ENCODE data around the gene FYN. TPM values are rescaled to one million over a fixed set of nuclear protein-coding genes. Genes with fewer than 3 reads are reported as not detected.

The FYN gene
- total RNA-seq, 2 donors from 2014 or later = 13.7 to 103 TPM

DNA sequence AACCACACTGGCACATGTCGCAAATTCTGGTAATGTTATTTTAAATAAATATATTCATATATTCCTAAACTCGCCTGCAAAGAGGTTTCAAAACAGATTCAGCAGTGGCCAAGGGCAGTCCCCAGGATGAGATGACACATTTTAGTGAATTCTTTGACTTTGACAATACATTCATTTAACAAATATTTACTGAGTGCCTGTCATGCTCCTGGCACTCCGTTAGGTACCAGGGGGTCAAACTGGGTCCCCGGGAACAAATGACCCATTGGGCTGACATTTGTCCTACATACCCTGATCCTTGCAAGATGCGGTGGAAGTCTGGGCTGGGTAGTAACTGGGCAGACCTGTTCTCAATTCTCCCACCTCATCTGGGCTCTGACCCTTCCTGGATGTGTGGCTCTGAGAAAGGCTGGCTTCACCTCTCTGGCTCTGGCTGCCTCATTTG lies 74.9 kb downstream of the FYN start:
- WGBS = 81% methylated on average over 5 of the region's 5 CpGs
- Histone ChIP-seq H3K27ac (no peak overlapping the region), H3K4me3 (no peak overlapping the region), H3K36me3 (no peaks in the 10 kb centered on the region), H3K27me3 (replicated peaks; ENCODE audit: insufficient read depth) (no peaks in the 10 kb centered on the region), H3K4me1 (replicated peaks) (no peaks in the 10 kb centered on the region), H3K9me3 (no peaks in the 10 kb centered on the region)
- TF ChIP-seq, protein P1, sequence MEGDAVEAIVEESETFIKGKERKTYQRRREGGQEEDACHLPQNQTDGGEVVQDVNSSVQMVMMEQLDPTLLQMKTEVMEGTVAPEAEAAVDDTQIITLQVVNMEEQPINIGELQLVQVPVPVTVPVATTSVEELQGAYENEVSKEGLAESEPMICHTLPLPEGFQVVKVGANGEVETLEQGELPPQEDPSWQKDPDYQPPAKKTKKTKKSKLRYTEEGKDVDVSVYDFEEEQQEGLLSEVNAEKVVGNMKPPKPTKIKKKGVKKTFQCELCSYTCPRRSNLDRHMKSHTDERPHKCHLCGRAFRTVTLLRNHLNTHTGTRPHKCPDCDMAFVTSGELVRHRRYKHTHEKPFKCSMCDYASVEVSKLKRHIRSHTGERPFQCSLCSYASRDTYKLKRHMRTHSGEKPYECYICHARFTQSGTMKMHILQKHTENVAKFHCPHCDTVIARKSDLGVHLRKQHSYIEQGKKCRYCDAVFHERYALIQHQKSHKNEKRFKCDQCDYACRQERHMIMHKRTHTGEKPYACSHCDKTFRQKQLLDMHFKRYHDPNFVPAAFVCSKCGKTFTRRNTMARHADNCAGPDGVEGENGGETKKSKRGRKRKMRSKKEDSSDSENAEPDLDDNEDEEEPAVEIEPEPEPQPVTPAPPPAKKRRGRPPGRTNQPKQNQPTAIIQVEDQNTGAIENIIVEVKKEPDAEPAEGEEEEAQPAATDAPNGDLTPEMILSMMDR (IDR thresholded peaks at IDR 0.05) = no peak
- TF ChIP-seq POLR2A (IDR thresholded peaks at IDR 0.05) (no peak), POLR2AphosphoS5 (IDR thresholded peaks at IDR 0.05) (no peak)
- DNase-seq (ENCODE audit: low spot score) = no peak
- intact Hi-C loops (cut with DNase I) = no loop called here

DNA sequence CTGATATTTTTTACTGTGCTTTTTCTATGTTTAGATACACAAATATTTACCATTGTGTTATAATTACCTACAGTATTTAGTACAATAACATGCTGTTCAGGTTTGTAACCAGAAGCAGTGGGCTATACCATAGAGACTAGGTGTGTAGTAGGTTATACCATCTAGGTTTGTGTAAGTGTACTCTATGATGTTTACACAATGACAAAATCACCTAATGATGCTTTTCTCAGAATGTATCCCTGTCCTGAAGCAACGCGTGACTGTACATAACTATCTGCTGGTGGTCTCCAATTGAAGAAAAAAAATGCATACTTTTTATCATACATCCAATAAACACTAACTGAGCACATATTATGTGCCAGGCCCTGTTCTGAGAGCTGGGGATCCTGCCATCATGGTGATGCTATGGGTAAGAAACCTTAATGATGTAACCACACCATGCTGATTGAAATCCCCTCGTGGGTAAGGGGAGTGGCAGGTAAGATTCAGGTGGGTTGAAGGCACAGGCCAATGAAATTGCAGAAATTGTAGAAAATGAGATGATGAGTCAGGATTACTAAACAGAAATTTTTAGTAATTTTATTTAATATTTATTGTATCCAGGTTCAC lies 76.8 kb downstream of the FYN start:
- no peaks in the 10 kb centered on the region for H3K27me3 ChIP-seq (replicated peaks; ENCODE audit: insufficient read depth)
- H3K4me3 ChIP-seq = no peak overlapping the region
- no peaks in the 10 kb centered on the region for H3K36me3 ChIP-seq
- TF ChIP-seq, protein P1 (IDR thresholded peaks at IDR 0.05) = no peak
- TF ChIP-seq POLR2AphosphoS5 (IDR thresholded peaks at IDR 0.05) (no peak), POLR2A (IDR thresholded peaks at IDR 0.05) (no peak)
- intact Hi-C loops (cut with DNase I) = no loop called here
- H3K4me1 ChIP-seq (replicated peaks) = no peaks in the 10 kb centered on the region
- DNase-seq (ENCODE audit: low spot score) = no peak
- no peak overlapping the region for H3K27ac ChIP-seq
- H3K9me3 ChIP-seq = no peaks in the 10 kb centered on the region
- 97% methylated on average over 3 of the region's 3 CpGs for WGBS

DNA sequence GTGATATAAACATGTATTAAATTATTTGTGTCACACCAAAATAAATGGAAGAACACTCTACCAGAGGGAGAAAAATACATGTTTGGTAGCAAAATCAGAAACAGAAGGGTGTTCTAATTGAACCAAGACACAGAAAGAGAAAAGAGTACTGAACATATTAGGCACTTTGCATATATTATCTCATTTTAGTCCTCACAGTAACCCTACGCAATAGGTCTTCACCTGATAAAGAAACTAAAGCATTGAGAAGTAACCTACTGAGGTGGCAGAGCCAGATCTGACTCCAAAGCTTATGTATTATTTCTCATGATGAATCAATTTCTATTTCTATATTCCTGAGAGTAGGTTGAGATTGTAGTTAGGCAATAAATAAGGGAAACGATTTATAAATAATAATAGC lies 77.7 kb downstream of the FYN start:
- H3K27ac ChIP-seq = no peak overlapping the region

DNA sequence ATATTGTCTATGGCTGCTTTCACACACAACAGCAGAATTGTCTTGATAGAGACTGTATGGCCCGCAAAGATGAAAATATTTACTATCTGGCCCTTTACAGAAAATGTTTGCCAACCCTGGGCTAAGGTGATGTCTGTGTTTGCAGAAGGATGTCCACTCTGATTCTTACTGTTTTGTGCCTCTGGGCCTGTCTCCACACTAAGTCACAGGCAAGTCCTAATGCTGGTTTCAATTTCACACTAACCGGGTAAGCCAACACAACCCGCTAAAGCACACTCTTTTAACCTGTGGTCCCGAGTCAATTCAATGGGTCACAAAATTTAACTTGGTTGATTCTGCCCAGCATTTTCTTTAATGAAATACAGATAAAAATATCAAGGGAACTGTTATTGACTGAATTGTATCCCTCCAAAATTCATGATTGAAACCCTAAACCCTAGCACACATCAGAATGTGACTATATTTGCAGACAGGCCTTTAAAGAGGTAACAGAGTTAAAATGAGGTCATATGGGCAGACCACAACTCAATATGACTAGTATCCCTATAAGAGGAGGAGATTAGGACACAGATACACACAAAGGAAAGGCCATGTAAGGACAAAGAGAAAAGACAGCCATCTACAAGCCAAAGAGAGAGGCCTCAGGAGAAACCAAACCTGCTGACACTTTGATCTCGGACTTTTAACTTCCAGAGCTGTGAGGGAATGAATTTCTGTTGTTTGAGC lies 78.4 kb downstream of the FYN start:
- H3K27me3 ChIP-seq (replicated peaks; ENCODE audit: insufficient read depth) = no peaks in the 10 kb centered on the region
- H3K4me1 ChIP-seq (replicated peaks) = no peaks in the 10 kb centered on the region
- H3K36me3 ChIP-seq = no peaks in the 10 kb centered on the region
- intact Hi-C loops (cut with DNase I) = no loop called here
- DNase-seq (ENCODE audit: low spot score) = no peak
- H3K27ac ChIP-seq = no peak overlapping the region
- no peak for TF ChIP-seq POLR2A (IDR thresholded peaks at IDR 0.05)
- TF ChIP-seq POLR2AphosphoS5 (IDR thresholded peaks at IDR 0.05) = no peak
- TF ChIP-seq, protein P1 (IDR thresholded peaks at IDR 0.05) = no peak
- no peak overlapping the region for H3K4me3 ChIP-seq
- no peaks in the 10 kb centered on the region for H3K9me3 ChIP-seq
- WGBS = 89% methylated on average over 5 of the region's 5 CpGs

More for the DNA sequence above, 77.7 kb downstream of the FYN start:
- no peaks in the 10 kb centered on the region for H3K36me3 ChIP-seq
- no peaks in the 10 kb centered on the region for H3K9me3 ChIP-seq
- H3K27me3 ChIP-seq (replicated peaks; ENCODE audit: insufficient read depth) = no peaks in the 10 kb centered on the region
- TF ChIP-seq POLR2A (IDR thresholded peaks at IDR 0.05) (no peak), POLR2AphosphoS5 (IDR thresholded peaks at IDR 0.05) (no peak)
- TF ChIP-seq, protein P1 (IDR thresholded peaks at IDR 0.05) = no peak
- H3K4me3 ChIP-seq = no peak overlapping the region
- intact Hi-C loops (cut with DNase I) = no loop called here
- WGBS = 94% methylated on average over 2 of the region's 2 CpGs
- no peak for DNase-seq (ENCODE audit: low spot score)
- H3K4me1 ChIP-seq (replicated peaks) = no peaks in the 10 kb centered on the region

DNA sequence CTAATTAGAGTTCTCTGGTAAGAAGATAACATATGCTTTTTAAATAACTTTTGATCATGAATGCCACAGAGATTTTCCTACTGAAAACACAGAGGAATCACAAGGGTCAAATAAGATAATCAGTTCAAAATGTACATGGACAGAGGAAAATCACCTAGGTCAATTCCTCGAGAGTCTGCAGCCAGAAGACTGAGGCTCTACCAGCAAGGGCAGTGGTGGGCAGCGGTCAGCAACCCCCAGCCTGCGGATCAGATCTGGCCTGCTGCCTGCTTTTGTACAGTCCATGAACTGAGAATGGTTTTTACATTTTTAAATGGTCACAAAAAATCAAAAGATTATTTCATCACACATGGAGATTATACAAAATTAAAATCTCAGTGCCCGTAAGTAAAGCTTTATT lies 79.0 kb downstream of the FYN start:
- Histone ChIP-seq H3K36me3 (no peaks in the 10 kb centered on the region), H3K4me3 (no peak overlapping the region), H3K27ac (no peak overlapping the region), H3K27me3 (replicated peaks; ENCODE audit: insufficient read depth) (no peaks in the 10 kb centered on the region), H3K9me3 (no peaks in the 10 kb centered on the region), H3K4me1 (replicated peaks) (no peaks in the 10 kb centered on the region)
- intact Hi-C loops (cut with DNase I) = no loop called here
- 91% methylated on average over 4 of the region's 4 CpGs for WGBS
- no peak for DNase-seq (ENCODE audit: low spot score)
- TF ChIP-seq, protein P1 (IDR thresholded peaks at IDR 0.05) = no peak
- no peak for TF ChIP-seq POLR2A (IDR thresholded peaks at IDR 0.05)
- TF ChIP-seq POLR2AphosphoS5 (IDR thresholded peaks at IDR 0.05) = no peak
